ENCODE results near the gene ATP6V1B1. TPM values are rescaled to one million over a fixed set of nuclear protein-coding genes. Genes with fewer than 3 reads are reported as not detected.
"Not testable (repeated sequence)": the region's sequence is repeated elsewhere in the genome, so short reads cannot be mapped to it uniquely, and the experiment has no call there.

ATP6V1B1 gene
- total RNA-seq, 1 donor from 2014 or later = 3.7 TPM

GRCh38 chr2:70994009-70994698 is 58.5 kb downstream of the ATP6V1B1 start:
- peak overlapping the region; percentile 96 for H3K4me3 Mint-ChIP-seq (ENCODE audit: unreplicated experiment)
- H3K36me3 Mint-ChIP-seq (ENCODE audit: low read depth) = peaks cover 6% of the 10 kb centered on the region
- peak; percentile 87 for DNase-seq (ENCODE audit: low spot score)
- H3K27me3 Mint-ChIP-seq (ENCODE audit: low read depth) = peaks cover 2% of the 10 kb centered on the region
- H3K27ac Mint-ChIP-seq (ENCODE audit: unreplicated experiment) = peak overlapping the region; percentile 63
- no peaks in the 10 kb centered on the region for H3K9me3 Mint-ChIP-seq (ENCODE audit: low read depth)
- H3K4me1 Mint-ChIP-seq (ENCODE audit: low read depth) = peaks cover 26% of the 10 kb centered on the region
- no peak for TF ChIP-seq CTCF (IDR thresholded peaks at IDR 0.05)

- peaks cover 2% of the 10 kb centered on the region for H3K27me3 Mint-ChIP-seq (ENCODE audit: low read depth)
- H3K27ac Mint-ChIP-seq (ENCODE audit: unreplicated experiment) = peak within 1 kb of the TSS; percentile 63
- TF ChIP-seq CTCF (IDR thresholded peaks at IDR 0.05) = peak; percentile 77
- H3K9me3 Mint-ChIP-seq (ENCODE audit: low read depth) = no peaks in the 10 kb centered on the region
- peaks cover 6% of the 10 kb centered on the region for H3K36me3 Mint-ChIP-seq (ENCODE audit: low read depth)
- peak; percentile 97 for DNase-seq (ENCODE audit: low spot score)
- peaks cover 26% of the 10 kb centered on the region for H3K4me1 Mint-ChIP-seq (ENCODE audit: low read depth)
- H3K4me3 Mint-ChIP-seq (ENCODE audit: unreplicated experiment) = peak within 1 kb of the TSS; percentile 96
Observed at GRCh38 chr2:70994699-70995425, 59.2 kb downstream of the ATP6V1B1 start, which contains the start of gene TEX261. TEX261 (minus strand) TSS chr2:70994873; CDS start chr2:70994757, 116 bp downstream.

- H3K27ac Mint-ChIP-seq (ENCODE audit: unreplicated experiment) = no peak overlapping the region
- peaks cover 26% of the 10 kb centered on the region for H3K4me1 Mint-ChIP-seq (ENCODE audit: low read depth)
- peak overlapping the region; percentile 73 for H3K4me3 Mint-ChIP-seq (ENCODE audit: unreplicated experiment)
- no peaks in the 10 kb centered on the region for H3K9me3 Mint-ChIP-seq (ENCODE audit: low read depth)
- peak; percentile 49 for TF ChIP-seq CTCF (IDR thresholded peaks at IDR 0.05)
- DNase-seq (ENCODE audit: low spot score) = no peak
- H3K36me3 Mint-ChIP-seq (ENCODE audit: low read depth) = peaks cover 6% of the 10 kb centered on the region
- peaks cover 2% of the 10 kb centered on the region for H3K27me3 Mint-ChIP-seq (ENCODE audit: low read depth)
Observed at GRCh38 chr2:70995426-70995729, 59.7 kb downstream of the ATP6V1B1 start.

GRCh38 chr2:70998885-70999284 is 63.2 kb downstream of the ATP6V1B1 start:
- peaks cover 18% of the 10 kb centered on the region for H3K4me1 Mint-ChIP-seq (ENCODE audit: low read depth)
- H3K9me3 Mint-ChIP-seq (ENCODE audit: low read depth); H3K27me3 Mint-ChIP-seq (ENCODE audit: low read depth); H3K36me3 Mint-ChIP-seq (ENCODE audit: low read depth); H3K4me3 Mint-ChIP-seq (ENCODE audit: unreplicated experiment); H3K27ac Mint-ChIP-seq (ENCODE audit: unreplicated experiment); DNase-seq (ENCODE audit: low spot score): not testable (repeated sequence)

GRCh38 chr2:70999362-70999761 is 63.7 kb downstream of the ATP6V1B1 start:
- Mint-ChIP-seq H3K27me3 (ENCODE audit: low read depth) (peaks cover 11% of the 10 kb centered on the region), H3K36me3 (ENCODE audit: low read depth) (no peaks in the 10 kb centered on the region), H3K4me1 (ENCODE audit: low read depth) (peaks cover 15% of the 10 kb centered on the region), H3K27ac (ENCODE audit: unreplicated experiment) (no peak overlapping the region), H3K9me3 (ENCODE audit: low read depth) (no peaks in the 10 kb centered on the region), H3K4me3 (ENCODE audit: unreplicated experiment) (no peak overlapping the region)
- no peak for TF ChIP-seq CTCF (IDR thresholded peaks at IDR 0.05)
- no peak for DNase-seq (ENCODE audit: low spot score)

- not testable (repeated sequence) for H3K9me3 Mint-ChIP-seq (ENCODE audit: low read depth)
Observed at GRCh38 chr2:70999931-71000330, 64.2 kb downstream of the ATP6V1B1 start.

More at GRCh38 chr2:70999931-71000330, 64.2 kb downstream of the ATP6V1B1 start:
- H3K27me3 Mint-ChIP-seq (ENCODE audit: low read depth) = peaks cover 13% of the 10 kb centered on the region
- H3K4me3 Mint-ChIP-seq (ENCODE audit: unreplicated experiment); DNase-seq (ENCODE audit: low spot score); H3K36me3 Mint-ChIP-seq (ENCODE audit: low read depth); H3K27ac Mint-ChIP-seq (ENCODE audit: unreplicated experiment): not testable (repeated sequence)
- peaks cover 15% of the 10 kb centered on the region for H3K4me1 Mint-ChIP-seq (ENCODE audit: low read depth)

Data from chondrocyte (in vitro differentiated cells).